Upper lobe of left lung (tissue), 4 donors: ENCODE results near the gene RNF19B.

ENCODE experiments used
- CTCF ChIP-seq, 6 experiments: fragments of 450-650 bp in 4 of 6; fragments of 200-600 bp in 2 of 6; sonication (generic) in 2 of 6; IDR thresholded peaks; one replicate each; pipeline ENCODE4 v1.5.1; 2016 to 2019; ENCODE audit warnings: antibody characterized with exemption in 6 of 6
- EP300 ChIP-seq, 4 donors: sonication (generic); formaldehyde crosslinking; IDR thresholded peaks; one replicate each; pipeline ENCODE4 v1.5.1; 2017; ENCODE audit warnings: antibody characterized with exemption in 4 of 4, control low read depth in 2 of 4
- POLR2A ChIP-seq, 4 donors: fragments of 450-650 bp; IDR thresholded peaks; one replicate each; pipeline ENCODE4 v1.5.1; 2016 to 2017; ENCODE audit warnings: antibody characterized with exemption in 4 of 4, mild to moderate bottlenecking in 2 of 4

GRCh38 chr1:32915766-32916706, 48.6 kb downstream of the RNF19B start:
- TF ChIP-seq POLR2A (IDR thresholded peaks at IDR 0.05) (no peak), EP300 (IDR thresholded peaks at IDR 0.05) (no peak), CTCF (IDR thresholded peaks at IDR 0.05) (no peak)
